PFSK-1 (cell line): Measurements from ENCODE around the gene CCSER2.

Experiments
- FOXP2 ChIP-seq: optimal IDR thresholded peaks from 2 replicates; pipeline ENCODE3; 2011; ENCODE audit warnings: borderline replicate concordance, control low read depth, inconsistent platforms; ENCODE audit not compliant: insufficient read depth; ENCODE audit errors: extremely low read length, extremely low read depth
- POLR2AphosphoS5 ChIP-seq: IDR thresholded peaks from 2 replicates; pipeline ENCODE4 v1.6.1; 2012; ENCODE audit warnings: low read depth, mild to moderate bottlenecking, control low read depth, low read length, moderate library complexity
- SIN3A ChIP-seq: IDR thresholded peaks from 2 replicates; pipeline ENCODE4 v1.6.1; 2012; ENCODE audit warnings: mild to moderate bottlenecking, low read length, moderate library complexity, borderline replicate concordance; ENCODE audit not compliant: insufficient read depth
- TAF1 ChIP-seq: IDR thresholded peaks from 2 replicates; pipeline ENCODE4 v1.6.1; 2012; ENCODE audit warnings: low read length, control low read depth, borderline replicate concordance; ENCODE audit not compliant: insufficient read depth
- TF ChIP-seq, protein P1 (sequence below), 2 experiments: IDR thresholded peaks; 2 replicates each; pipeline versions ENCODE4 v1.6.1 to v1.8.0; 2011 to 2012; ENCODE audit warnings: low read depth in 2 of 2, low read length in 2 of 2, control low read depth in 1 of 2, inconsistent platforms in 1 of 2, mild to moderate bottlenecking in 1 of 2, moderate library complexity in 1 of 2; ENCODE audit not compliant: insufficient read depth in 1 of 2

GRCh38 chr10:84392181-84392580, 63.8 kb downstream of the CCSER2 start:
- TF ChIP-seq, protein P1, sequence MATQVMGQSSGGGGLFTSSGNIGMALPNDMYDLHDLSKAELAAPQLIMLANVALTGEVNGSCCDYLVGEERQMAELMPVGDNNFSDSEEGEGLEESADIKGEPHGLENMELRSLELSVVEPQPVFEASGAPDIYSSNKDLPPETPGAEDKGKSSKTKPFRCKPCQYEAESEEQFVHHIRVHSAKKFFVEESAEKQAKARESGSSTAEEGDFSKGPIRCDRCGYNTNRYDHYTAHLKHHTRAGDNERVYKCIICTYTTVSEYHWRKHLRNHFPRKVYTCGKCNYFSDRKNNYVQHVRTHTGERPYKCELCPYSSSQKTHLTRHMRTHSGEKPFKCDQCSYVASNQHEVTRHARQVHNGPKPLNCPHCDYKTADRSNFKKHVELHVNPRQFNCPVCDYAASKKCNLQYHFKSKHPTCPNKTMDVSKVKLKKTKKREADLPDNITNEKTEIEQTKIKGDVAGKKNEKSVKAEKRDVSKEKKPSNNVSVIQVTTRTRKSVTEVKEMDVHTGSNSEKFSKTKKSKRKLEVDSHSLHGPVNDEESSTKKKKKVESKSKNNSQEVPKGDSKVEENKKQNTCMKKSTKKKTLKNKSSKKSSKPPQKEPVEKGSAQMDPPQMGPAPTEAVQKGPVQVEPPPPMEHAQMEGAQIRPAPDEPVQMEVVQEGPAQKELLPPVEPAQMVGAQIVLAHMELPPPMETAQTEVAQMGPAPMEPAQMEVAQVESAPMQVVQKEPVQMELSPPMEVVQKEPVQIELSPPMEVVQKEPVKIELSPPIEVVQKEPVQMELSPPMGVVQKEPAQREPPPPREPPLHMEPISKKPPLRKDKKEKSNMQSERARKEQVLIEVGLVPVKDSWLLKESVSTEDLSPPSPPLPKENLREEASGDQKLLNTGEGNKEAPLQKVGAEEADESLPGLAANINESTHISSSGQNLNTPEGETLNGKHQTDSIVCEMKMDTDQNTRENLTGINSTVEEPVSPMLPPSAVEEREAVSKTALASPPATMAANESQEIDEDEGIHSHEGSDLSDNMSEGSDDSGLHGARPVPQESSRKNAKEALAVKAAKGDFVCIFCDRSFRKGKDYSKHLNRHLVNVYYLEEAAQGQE (IDR thresholded peaks at IDR 0.05; ENCODE audit: insufficient read depth in 1 of 2, low read depth in 2 of 2, low read length in 2 of 2): no peak
- TF ChIP-seq POLR2AphosphoS5 (no peak), TAF1 (no peak), SIN3A (no peak), FOXP2 (no peak)
